Measurements from ENCODE around the gene CYB561A3.
A peak's percentile ranks its signal among the peaks of the same experiment; 100 is the strongest.
"Not testable (repeated sequence)": the region's sequence is repeated elsewhere in the genome, so short reads cannot be mapped to it uniquely, and the experiment has no call there.

CYB561A3 gene, protein sequence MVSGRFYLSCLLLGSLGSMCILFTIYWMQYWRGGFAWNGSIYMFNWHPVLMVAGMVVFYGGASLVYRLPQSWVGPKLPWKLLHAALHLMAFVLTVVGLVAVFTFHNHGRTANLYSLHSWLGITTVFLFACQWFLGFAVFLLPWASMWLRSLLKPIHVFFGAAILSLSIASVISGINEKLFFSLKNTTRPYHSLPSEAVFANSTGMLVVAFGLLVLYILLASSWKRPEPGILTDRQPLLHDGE

DNA sequence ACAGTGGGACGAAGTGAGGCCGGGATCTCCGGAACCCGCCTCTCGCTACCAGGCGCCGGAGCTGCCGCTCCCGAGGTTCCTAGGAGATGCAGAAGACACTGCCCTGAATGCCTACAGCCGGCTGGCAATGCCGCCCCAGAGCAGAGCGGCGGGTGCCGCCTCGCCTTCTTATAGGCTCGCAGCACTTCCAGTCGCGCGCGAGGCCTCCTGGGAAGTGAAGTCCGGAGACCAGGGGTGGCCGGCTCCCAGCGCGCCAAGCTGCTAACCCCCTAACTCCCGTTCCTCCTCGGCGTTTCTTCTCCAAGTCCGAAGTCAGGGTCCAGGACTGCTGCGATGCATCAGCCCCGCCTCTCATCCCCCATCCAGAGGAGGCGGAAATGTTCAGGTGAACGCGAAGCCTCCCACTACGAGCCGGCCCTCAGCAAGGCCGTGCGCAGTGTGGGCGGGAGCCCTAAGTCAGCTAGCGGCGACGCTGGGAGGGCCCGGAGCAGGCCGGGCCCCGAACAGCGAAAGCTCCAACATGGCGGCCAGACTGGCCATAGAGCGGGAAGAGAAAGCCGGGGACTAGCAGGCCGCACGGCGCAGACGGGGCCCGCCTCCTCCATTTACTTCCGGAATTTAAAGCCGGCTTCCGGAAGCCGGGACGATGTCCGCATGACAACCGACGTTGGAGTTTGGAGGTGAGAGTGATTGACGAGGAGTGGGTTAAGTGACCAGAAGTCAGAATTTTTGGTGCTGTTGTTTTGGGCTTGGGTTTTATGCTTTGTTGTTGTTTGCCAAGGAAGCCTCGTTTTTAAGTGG lies at the start of gene CYB561A3, which contains the start of gene TMEM138:
Gene CYB561A3, minus strand, starts transcription at position 142 of the 801 bp plus-strand sequence. CDS start 5,169 bp downstream, outside the sequence.
Gene TMEM138, plus strand, starts transcription at position 634 of the 801 bp plus-strand sequence. CDS start 2,017 bp downstream, outside the sequence.
- DNase-seq (ENCODE audit: low read depth in 1 of 2, low spot score in 1 of 2): peak; percentile 68 to 81

DNA sequence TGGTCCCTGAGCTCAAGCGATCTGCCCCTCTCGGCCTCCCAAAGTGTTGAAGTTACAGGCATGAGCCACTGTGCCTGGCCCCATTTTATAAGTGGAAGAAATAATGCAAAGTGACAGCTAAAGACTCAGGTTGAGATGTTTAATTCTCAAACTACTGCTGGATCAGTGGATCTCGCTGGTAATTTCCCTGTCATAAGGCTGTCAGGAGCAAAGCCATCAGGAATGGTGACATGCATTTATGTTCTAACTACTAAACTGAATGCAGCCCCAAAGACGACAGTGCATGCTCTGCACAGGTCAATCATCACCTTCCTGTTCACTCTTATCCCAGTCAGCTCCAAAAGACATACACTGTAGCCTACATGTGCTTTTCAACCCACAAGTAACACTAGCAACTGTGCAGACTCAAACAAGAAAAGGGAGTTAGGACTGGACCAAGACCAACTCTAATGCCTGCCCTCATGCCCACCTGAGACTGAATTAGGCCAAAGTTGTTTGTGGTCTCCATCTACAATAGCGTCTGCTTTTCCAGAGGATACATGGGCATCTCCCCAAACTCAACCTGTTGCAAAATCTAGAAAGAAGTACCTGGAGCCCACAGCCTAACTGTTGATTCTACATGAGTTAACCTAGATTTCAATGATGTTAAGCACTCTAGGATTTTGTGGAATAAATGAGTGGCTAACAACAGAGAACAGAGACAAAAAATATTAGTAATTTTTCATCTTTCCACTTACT lies 45.5 kb upstream of the CYB561A3 start:
- no peak for DNase-seq (ENCODE audit: low read depth in 1 of 2, low spot score in 1 of 2)

DNA sequence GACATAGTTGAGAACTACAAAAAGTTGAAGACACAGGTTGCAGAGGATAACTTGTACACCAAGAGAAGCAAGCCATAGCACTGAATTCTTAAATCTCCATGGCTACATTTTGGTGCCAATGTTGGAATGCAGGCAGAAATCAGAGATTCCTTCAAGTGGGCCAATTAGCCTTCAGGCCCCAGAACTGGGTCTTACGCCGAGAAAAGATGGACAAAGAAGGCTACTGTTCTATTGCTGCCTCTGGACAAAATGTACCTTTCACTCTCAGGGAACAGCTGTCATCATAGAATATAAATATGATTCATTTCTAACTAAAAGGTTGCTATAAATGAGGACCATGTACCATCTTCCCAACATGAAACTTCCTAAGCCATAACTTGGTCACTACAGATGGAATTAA lies 44.4 kb upstream of the CYB561A3 start:
- no peak for DNase-seq (ENCODE audit: low read depth in 1 of 2, low spot score in 1 of 2)

DNA sequence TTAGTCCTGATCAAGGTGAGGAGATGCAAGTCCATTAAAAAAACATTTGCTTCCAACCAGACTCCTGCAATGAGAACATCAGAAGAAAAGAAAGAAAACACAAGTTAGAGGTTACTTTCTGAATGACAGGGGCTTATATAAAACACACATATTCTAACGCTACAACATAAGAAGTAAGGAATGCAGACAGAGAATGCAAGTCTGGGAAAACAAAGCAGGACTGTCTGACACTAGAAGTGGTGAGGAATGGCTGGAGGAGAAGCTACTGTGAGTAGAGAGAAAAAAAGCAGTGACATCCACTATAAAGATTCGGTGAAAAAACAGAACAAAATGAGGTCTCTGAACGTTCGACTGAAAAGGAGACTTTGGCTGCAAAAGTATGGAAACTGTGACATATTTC lies 43.0 kb upstream of the CYB561A3 start:
- DNase-seq (ENCODE audit: low read depth in 1 of 2, low spot score in 1 of 2): no peak

DNA sequence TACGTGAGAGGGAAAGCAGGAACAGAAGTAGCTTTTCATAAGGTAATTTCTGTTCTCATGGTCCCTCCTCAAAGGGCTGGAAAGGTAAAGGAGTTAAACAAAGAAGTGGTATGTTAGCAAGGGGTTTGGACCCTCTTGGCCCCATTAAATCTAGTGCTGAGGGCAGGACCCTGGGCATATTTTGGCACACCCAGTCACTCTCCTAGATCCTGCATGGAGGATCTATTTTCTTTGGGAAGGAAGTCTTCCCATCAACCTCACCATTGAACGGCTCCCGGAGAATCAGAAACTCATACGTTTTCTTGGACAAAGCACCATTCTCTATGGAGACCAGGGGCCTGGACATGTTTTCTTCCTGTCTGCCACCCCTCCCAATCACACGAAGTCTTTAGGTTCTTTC lies 42.4 kb upstream of the CYB561A3 start:
- DNase-seq (ENCODE audit: low read depth in 1 of 2, low spot score in 1 of 2): no peak

DNA sequence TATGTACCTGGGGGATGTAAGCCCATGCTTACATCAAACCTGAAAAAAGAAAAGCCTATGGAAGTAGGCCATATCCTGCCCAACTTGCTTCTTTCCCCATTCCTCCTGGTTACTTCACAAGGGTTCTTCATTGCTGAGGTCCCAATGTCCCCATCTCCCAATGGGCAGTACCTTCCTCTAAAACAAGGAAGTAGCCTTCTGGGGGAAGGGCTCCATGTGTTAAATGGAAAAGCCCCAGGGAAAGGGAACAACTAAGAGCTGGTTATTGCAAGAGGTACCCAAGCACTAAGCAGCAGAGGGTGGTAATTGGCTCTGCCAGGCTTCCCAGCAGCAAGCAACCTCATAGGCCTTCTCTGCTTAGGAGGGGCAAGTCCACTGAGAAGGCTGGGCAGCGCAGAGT lies 42.0 kb upstream of the CYB561A3 start:
- DNase-seq (ENCODE audit: low read depth in 1 of 2, low spot score in 1 of 2): no peak

DNA sequence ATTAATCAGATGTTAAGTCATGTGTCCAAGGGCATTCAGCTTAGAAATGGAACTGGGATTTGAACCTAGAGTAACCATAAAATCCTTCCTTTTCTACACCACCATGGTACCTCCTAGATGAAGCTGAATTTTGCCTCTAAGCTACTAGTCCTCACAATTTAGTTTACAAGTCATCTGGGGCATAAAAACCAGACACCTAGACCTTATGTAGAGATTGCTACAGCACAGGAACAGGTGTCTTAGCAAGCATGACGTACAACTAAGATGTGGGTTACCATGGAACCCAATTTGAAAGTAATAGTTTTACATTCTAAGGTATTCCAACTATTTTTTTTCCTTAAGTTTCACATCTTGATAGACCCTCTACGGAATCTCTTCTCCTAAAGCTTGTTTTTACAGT lies 39.9 kb upstream of the CYB561A3 start:
- DNase-seq (ENCODE audit: low read depth in 1 of 2, low spot score in 1 of 2): no peak

DNA sequence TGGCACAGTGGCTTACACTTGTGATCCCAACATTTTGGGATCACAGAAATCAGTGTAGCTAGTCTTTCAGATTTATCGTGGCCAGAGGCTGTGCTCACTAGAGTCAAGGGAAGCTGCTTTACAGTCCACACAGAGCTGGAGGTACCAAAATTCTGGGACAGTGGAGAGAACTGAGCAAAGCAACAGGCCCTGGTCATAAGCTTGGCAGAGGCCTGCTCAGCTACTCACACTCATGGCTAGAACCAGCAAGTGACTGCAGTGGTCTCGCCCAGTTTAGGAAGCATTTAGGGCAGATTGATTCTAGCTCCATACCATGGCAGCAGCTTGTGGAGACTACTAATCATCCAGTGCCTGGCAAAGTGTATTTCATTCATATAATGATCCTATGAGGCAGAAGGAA lies 39.5 kb upstream of the CYB561A3 start:
- DNase-seq (ENCODE audit: low read depth in 1 of 2, low spot score in 1 of 2): no peak

DNA sequence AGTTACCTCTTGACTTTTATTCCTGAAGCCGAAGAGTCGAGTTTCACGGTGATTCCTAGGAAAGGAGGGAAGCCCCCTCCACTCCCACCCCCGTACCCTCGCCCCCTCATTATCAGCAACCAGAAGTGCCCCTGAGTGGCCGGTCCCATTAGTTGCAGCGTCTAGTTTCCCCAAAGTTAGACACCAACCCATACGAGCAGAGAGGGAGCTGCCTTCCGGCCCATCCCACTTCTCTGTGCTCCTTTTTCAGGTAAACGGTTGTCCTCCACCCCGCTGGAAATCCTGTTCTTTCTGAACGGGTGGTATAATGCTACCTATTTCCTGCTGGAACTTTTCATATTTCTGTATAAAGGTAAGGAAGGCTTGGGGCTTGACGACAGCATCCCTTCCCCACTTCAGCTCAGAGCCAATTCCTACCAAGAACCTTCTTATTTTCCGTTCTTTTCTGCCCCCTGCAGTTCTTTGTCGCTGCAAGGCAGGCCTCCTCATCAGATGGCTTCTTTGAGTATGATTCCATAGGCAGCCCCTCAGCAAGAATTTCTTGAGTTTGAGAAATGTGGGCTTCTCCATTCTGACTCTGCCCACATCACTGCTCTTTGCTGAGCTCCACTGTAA lies 31.4 kb upstream of the CYB561A3 start:
- DNase-seq (ENCODE audit: low read depth in 1 of 2, low spot score in 1 of 2): no peak

DNA sequence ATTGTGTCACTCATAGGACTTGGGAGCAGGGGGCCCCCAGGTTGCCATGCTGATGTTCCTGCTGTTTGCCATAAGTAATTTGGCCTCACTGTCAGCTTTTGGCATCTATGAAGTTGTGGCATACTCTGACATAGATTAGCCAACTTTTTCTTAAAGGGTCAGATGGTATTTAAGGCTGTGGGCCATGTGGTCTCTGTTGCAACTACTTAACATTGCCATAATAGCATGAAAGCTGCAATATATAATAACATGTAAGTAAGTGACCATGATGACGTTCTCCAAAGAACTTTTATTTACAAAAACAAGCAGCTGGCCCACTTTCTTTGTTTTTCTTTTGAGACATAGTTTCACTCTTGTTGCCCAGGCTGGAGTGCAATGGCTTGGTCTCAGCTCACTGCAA lies 28.5 kb upstream of the CYB561A3 start:
- DNase-seq (ENCODE audit: low read depth in 1 of 2, low spot score in 1 of 2): no peak

DNA sequence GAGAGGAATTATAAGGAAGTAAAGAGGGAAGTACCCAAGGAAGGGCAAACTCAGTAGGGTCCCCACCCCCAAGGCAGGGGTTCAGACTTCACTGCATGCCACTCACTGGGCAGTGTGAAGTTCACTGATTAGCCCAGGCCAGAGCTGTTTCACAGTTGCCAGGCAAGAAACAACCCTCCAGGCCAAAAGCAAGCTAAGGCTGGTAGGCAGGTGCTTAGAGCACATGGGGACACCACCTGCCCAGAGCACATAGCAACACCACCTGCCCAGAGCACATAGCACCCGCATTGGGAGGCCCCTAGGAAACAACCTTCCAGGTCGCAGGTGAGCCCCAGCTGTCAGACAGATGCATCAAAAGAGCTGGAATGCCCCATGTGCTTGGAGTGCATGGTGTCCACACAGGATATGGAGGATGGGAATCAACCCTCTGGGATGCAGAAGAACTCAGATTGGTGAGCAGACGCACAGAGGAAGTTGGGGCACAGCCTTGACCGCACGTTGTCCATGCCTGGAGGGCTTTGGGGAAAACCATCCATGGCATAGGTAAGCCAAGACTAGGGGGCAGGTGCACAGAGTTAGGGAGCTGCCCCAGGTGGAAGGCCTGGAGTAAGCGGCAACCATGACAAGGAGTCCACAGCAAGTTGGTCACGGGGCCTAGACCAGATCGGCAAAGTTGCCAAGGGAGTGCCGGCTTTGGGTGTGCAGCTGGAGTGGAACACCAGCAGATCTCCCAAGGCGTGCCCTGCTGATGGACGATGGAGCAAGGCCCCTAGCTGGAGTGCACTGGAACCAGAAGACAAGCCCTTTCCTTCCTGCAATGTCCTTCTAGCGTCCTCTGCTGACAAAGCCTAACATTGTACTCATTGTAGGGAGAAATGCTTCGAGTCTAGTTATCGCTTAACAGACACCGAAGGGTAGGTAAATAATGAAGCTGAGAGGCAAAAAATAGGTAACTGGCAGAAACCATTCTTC lies 22.9 kb upstream of the CYB561A3 start:
- no peak for DNase-seq (ENCODE audit: low read depth in 1 of 2, low spot score in 1 of 2)

DNA sequence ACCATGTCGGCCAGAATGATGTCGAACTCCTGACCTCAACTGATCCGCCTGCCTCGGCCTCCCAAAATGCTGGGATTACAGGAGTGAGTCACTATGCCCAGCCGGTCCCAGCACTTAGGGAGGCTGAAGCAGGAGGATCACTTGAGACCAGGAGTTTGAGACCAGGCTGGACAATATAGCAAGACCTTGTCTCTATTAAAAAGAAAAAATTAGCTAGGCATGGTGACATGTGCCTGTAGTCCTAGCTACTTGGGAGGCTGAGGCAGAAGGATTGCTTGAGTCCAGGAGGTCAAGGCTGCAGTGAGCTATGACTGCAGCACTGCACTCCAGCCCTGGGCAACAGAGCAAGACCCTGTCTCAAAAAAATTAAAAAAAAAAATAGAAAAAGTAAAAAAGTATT lies 22.2 kb upstream of the CYB561A3 start:
- not testable (repeated sequence) for DNase-seq (ENCODE audit: low read depth in 1 of 2, low spot score in 1 of 2)

DNA sequence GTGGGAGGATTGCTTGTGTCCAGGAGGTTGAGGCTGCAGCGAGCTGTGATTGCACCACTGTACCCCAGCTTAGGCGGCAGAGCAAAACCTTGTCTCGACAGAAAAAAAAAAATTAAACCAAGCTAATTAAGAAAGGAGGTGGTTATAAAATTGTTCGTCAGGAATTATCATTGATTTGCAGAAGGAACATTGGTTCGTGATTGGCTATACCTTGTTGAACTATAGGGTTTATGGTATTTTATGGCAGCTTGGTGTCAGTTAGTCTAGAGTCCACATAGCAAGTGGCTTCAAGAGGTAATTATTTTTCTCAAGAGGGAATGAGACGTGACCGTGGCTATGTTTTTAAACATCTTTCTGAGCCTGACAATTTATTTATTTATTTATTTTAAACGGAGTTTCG lies 19.2 kb upstream of the CYB561A3 start:
- DNase-seq (ENCODE audit: low read depth in 1 of 2, low spot score in 1 of 2): no peak

DNA sequence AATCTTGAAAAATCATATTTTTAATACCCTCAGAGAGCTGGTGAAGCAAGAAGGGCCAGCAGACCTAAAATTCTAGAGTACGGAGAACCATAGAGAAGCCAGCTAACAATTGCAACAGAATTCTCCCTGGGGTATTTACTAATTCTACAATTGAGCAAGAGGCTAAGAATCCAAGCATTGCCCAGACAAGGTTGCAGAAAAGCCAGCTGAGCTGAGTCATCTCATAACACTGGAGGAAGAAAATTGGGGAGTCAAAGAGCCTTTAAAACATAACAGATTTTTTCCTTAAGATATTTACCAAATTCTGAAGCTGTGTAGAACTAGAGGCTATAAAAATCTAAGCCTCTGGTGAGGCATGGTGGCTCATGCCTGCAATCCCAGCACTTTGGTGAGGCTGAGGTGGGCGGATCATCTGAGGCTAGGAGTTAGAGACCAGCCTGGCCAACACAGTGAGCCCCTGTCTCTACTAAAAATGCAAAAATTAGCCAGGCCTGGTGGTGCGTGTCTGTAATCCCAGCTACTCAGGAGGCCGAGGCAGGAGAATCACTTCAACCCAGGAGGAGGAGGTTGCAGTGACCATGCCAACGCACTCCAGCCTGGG lies 17.1 kb upstream of the CYB561A3 start:
- no peak for DNase-seq (ENCODE audit: low read depth in 1 of 2, low spot score in 1 of 2)

DNA sequence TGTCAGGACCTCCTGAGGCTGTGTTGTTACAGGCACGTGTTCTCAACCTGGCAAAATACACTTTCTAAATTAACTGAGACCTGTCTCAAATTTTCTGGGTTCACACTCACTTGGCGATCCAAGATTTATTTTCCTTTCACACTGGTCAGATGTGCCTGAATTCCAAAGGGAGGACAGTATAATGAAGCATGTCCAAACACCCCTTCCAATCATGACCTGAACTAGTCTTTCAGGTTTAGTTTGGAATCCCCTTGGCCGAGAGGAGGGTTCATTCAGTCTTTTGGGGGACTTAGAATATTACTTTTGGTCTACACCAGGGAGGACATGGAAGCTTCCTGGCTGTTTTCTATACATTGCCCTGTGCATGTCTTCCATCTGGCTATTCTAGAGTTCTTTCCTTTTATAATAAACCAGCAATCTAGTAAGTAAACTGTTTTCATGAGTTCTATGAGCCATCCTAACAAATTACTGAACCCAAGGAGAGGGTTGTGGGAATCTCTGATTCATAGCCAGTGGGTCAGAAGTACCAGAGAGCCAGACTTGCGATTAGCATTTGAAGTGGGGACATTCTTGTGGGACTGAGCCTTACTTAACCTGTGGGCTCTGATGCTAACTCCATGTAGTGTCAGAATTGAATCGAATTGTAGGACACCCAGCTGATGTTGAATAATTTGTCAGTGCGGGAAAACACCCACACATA lies 15.9 kb upstream of the CYB561A3 start:
- no peak for DNase-seq (ENCODE audit: low read depth in 1 of 2, low spot score in 1 of 2)

DNA sequence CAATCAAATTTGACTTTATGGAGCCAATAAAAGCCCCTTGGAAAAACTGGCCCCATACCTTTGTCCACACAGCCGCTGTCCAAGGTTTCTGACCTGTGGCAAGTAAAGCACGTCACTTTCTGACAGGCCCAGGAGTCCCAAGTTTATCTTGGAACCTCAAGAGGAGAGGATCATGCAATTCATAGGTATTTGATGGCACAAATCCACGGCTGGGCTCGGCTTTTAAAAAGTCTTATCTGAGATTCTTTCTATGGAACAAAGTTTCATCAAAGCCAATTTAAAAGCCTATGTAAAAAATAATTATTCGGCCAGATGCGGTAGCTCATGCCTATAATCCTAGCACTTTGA lies 14.1 kb upstream of the CYB561A3 start:
- no peak for DNase-seq (ENCODE audit: low read depth in 1 of 2, low spot score in 1 of 2)

DNA sequence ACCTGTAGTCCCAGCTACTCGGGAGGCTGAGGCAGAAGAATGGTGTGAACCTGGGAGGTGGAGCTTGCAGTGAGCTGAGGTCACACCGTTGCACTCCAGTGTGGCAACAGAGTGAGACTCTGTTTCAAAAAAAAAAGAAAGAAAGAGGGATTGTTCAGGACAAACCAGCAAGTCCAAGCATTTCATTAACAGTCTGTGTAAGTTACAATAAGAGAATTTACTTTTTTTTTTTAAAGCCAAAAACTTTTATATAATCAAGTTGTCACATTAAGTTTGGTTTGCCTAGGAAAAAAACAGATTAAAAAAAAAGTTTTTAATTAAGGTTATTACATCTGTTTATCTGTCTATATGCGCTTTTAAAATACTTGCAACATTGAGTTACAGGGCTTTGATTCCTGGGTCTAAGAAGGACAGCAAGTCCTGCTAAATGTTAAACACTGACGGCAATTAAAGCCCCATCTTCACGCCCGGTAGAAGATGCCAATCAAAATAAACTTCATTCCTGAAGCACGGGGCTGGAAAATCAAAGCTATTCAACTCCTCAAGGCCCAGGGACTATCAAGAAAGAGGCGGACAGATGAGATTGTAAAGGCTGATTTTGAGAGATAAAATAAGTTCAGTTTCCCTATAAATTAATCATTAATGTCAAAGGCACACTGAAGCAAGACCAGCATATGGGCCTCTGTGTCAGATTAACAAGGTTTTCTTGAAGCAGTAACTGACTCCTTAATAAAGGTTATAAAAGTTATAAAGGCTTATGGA lies 11.2 kb upstream of the CYB561A3 start:
- DNase-seq (ENCODE audit: low read depth in 1 of 2, low spot score in 1 of 2): no peak

DNA sequence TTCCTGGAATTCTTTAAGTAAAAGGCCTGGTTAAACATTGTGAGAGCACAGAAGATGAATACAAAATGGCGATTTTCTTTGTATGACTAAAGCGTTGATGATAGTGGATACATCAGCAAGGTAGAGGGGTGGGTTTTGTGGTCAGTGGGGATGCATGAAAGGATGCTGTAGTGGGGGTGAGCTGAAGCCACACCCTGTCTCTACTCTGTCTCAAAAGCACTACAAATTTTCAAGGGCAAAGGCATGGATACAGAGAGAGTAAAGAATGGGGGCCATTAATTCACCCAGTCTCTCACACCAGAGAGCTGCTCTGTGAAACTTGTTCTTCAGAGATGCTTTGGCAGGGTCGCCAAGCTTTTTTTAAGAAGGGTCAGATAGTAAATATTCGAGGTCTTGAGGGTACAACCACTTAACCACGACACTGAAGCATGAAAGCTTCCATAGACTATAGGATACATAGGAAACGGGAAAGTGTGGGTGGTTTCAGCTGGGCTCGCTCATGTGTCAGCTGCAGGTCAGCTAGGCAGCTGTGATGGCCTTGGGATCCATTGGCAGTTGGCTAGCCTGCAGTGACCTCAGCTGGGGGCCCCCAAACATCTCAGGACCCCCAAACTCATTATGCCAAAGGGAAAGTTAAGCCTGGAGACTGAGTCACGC lies 8.8 kb upstream of the CYB561A3 start:
- DNase-seq (ENCODE audit: low read depth in 1 of 2, low spot score in 1 of 2): no peak

Measured in activated T-helper 1 cell treated with anti-CD3 and anti-CD28 coated beads, Interleukin-2, amount 50 U/mL, for 16 hours (primary cell).